Stimulated activated CD4-positive, alpha-beta T cell treated with anti-CD3 and anti-CD28 coated beads, Interleukin-1b, Interleukin-23, amount 100 ng/mL, for 1 hour (primary cell): Measurements from ENCODE around the gene UVSSA.

Experiments
- DNase-seq, 2 donors: peaks; one replicate each; pipeline ENCODE4 v3.0.0-alpha.2; 2020; ENCODE audit warnings: low read depth in 2 of 2

The UVSSA gene

DNA sequence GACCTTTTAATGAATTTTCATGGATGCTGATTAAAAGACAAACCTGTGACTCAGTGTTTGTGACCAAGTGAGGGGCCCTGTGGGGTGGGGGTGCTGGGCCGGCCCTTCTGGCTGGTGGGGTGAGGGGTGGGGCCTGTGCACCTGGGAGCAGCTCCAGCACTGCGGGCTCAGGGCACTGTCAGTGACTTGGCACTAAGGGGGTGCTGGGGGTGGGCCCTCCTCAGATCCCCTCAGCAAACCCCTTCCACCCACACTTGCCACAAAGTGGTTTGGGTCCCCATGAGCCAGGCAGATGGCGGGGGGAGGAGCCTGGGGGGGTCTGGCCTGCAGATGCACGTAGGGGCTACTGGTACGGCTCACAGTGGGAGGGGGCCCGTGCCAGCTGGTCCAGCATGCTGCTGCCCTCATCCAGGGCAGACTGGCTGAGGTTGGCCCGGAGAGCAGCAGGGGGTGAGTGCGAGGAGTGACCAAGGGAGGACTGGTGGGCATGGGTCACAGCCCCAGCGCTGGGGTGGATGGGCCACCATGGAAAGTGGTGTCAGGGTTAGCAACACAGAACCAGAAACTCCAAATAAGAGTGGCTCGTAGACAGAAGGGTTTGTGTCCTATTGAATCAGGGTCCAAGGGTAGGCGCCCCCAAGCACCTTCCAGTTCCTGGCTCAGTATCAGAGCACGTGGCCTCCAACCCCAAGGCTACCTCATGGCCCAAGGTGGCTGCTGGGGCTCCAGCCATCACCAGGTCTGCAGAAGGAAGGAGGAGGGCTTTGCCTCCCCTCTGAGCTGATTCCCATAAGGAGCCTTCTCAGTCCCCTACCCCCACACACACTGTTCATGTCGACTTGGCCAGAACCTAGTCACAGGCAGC is 49.2 kb downstream of the UVSSA start:
- DNase-seq, result no peak

DNA sequence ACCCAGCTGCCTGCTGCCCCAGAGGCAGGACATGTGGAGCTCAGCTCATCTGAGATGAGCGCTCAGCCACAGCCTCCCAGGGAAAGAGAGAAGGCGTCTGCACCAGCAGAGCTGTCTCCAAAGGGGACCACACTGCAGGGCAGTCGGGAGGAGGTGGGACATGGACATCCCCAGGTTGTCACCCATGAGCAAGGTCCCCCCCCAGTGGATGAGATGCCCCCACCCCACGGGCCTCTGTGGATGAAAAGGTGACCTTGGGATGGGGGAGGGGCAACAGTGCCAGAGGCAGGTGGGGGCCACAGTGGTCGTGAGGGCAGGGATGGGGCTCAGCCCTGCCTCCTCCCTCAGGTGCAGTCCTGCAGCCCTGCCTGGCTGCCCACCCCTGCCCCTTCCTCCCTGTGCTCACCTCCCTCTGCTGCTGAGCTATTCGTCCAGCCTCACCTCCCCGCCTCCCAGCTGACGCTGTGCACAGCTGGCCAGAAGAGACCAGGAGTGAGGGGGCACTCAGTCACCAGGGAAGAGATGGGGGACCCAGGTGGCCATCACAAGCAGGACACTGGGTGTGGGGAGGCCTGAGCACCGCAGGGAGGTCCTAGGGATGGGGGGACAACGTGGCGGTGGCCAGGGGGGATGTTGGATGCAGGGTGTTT is 49.9 kb downstream of the UVSSA start:
- no peak for DNase-seq

DNA sequence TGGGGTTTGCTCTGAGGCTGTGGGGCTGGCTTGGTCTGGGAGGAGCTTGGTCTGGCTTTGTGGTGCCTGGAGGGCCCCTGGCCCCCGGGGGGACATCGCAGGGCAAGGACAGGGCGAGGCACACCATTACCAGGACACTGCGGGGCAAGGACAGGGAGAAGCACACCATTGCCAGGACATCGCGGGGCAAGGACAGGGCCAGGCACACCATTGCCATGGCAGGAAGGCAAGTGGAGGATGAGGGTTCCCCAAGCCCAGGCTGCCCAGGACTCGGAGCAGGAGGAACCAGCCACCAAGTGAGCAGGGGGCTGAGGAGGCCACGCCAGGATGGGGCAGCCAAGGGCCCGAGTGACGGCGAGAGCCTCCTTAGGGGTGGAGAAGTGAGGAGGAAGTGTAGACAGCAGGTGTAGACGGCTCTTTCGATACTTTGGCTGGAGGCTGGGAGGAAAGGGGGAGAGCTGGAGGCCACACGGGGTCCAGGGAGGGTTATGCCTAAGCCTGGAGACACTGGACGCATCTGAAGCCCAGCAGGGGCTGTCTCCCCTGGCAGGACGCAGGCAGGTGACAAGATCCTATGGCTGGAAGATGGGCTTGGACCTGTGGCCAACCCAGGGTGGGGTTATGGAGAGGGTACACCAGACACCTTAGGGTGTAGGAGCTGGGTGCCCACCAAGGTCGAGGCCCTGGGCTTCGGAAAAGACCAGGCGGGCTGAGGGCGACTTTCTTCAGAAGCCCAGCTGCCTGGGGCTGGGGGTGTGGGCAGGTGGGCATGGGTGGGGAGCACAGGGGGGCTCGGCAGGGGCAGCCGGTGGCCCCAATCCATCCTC is 51.9 kb downstream of the UVSSA start:
- no peak for DNase-seq

DNA sequence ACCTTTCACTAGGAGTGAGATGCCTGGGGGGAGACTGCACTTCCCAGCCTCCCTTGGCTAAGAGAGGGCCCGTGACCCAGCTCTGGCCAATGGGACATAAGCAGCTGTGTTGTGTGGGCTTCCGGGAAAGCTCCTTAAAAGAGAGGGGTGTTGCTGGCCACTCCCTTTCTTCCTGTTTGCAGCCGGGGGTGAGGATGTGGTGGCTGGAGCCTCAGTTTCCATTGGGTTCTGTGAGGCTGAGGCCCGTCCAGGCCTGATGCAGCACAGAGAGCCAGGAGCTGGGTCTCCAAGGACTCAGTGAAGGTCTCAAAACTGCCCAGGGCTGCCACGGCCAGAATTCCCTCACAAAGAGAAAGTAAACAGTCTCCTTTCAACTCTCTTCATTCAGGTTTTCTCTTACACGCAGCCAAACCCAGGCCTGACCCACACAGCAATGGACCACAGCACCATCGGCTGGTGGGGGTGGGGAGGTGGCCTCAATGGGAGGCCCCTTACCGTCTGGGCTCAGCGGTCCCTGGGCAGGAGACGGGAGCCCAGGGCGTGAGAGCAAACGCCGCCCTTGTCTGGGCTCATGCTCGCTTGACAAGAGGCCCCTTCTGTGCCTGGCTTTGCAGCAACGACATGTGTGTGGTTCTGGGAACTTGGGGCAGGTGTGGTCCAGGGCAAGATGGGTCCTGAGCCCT is 52.6 kb downstream of the UVSSA start:
- no peak for DNase-seq

DNA sequence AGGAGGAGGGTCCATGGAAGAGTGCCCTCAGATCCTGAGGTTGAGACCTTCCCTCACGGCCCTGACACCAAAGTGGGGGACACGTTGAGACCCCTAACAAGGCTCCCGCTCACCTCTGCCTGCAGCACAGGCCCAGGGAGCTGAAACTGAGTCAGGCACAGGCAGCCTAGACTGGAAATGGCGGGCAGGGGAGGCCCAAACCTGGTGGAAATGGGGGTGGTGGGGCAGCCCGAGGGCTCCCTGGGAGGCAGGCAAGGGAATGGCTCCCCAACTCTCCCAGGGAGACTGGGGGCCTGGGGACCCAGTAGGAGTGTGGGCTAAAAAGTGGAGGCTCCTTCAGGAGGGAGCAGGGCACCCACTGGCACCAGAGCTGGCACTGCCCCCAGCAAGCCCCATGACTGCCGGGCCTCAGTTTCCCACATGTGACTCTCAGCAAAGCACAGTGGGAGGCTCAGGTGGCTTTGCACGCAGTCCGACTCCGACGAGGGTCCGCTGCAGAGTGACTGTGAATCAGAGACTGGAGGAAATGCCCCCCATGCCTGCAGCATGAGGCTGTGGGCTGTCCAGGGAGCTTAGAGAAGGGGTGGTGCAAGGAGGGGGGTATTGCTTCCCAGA is 53.3 kb downstream of the UVSSA start:
- no peak for DNase-seq

DNA sequence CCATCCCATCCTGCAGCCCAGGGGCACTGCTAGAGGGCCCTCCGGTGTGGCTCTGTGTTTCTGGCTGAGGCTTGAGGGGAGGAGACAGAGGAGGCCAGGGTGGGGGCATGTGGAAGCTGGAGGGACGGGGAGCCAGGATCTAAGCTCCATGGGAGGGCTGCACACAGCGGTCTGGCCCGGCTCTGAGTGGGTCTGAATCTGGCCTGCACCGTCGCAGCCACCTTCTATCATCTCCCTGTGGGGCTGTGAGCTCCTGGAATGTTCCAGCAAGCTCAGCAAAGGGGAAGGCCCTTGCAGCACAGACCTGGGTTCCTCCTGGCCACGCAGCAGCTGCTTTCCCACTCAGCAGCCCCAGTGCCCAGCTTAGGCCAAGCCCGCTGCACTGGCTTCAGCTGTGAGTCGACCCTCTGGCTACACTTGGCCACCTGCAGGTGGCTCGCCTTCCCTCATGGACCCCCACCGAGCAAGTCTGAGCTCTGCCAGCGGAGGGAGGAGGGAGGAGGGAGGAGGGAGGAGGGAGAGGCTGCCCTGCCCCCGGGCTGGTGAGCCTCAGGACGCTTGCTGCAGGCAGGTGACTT is 53.9 kb downstream of the UVSSA start:
- no peak for DNase-seq

DNA sequence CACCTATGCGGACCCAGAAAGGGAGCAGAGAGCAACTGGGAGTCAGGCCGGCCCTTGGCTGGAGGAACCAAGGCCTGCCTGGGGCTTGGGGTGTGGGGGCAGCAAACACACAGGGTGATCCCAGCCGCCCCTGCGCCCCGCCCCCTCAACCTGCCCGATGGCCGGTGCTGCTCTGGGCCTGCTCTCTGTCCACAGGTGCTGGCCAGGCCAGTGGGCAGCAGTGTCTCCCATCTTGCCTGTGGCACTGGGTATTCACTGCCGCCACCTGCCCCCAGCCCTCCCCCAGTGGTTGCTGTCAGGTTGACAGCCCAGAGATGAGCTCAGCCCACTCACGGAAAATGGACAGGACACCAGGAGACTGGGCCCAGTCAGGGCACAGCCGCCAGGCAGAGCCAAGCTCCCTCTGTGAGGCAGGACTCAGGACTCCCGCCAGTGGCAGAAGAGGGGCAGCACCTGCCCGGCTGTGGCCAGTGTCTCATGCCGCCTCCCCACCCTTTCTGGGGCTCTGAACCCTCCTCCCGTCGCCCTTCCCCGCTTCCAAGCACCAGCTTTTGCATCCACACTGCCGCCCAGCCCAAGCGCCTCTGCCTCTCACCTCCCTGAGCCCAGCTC is 54.5 kb downstream of the UVSSA start:
- DNase-seq, result no peak

DNA sequence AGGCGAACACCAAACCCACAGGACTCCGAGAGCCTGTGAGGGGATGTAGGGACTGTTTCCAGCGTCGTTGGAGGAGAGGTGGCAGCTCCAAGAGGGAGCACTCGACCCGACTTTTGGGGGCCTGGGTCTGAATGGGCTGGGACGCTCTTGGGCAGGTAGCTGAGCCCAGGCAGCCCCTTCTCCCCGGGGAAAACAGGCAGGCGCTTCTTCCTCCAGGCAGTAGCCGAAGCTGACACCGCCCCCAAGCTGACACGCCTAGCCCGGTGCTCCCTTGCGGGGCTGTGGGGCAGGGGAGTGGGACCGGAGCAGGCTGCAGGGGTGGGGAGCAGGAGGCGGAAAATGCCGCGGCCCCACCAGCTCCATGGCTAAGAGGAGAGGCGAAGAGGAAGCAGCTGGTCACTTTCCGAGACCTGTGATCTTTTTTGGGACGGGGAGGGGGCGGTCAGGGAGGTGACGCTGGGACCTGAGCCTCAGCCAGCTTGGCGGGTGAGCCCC is 55.1 kb downstream of the UVSSA start:
- DNase-seq, result no peak

DNA sequence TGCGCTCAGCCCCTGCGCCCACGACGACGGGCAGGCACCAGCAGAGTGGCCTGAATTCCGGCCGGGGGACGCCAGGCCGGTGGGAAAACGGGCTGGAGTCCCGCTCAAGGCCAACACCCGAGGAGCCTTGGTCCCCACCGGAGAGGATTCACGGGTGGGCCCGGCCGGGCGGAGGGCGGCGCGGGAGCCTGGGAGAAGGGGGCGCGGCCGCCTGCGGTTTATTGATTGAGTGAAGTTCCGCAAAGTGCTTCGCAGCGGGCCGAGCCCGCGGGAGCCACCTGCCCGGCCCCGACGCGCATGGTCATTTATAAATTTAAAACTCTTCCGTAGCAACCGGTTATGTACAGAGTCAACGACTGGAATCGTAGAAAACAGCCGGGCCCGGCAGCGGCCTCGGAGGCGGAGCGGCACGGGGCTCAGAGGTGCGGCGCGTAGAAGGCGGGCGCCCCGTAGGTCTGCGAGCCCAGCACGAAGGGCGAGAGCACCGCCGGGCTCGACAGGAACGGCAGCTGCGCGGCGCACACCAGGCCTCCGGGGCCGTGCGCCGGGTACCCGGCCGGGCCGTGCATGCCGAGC is 55.6 kb downstream of the UVSSA start:
- no peak for DNase-seq

DNA sequence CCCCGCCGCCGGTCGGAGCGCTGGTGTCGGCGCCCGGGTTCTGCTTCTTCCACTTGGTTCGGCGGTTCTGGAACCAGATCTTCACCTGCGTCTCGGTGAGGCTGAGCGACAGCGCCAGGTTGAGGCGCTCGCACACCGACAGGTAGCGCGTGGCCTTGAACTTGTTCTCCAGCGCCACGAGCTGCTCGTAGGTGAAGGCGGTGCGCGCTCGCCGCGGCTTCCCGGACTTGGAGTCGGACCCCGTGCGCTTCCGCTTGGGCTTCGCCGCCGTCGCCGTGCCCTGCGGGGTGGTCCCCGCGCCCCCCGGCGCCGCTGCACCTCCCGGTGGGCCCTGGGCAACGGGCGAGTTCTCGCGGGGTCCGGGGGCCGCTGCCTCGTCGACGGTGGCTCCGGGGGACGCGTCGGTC is 56.2 kb downstream of the UVSSA start:
- DNase-seq, result no peak

DNA sequence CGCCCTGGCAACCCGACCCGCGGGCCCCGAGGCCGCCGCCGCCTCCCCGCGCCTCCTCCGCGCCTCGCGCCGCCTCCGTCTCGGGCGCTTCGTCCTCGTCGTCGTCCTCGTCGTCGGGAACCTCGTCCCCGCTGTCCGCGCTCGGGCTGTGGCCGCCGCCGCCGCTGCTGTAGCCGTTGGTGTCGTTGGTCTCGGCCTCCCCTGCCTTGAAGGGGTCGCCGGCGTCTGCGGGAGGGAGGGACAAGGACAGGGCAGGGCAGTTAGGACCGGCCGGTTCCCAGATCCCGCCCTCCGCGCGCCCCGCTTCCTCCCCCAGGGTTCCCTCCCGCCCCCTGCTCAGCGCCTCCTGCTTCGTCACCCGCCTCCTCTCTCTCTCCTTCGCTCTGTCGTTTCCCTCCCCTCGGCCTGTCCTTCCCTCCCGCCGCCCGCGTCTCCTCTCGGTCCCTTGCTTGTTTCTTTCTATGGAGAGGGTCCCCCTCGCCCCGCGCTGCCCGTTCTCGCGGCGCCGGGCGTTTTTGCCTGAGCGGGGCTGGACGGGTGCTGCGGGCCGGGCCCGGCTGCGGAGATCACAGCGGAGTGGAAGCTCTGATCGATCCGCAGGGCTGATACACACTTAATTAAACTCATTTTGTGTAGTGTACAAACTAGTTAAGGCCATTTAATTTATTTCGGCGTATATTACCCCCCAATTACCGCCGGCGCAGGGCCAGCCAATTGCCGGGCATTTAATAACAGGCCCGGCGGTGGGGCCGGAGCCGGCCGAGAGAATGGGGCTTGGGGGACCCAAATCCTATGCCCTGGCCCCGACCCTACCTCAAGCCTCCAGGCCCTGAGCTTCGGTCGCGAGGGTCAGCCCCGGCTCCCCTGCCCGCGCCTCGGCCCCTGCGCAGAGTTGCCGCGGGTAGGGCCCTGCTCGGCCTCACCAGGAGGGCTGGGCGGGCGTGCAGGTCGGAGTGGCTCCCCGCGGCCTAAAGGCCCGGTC is 56.9 kb downstream of the UVSSA start:
- DNase-seq, result no peak

DNA sequence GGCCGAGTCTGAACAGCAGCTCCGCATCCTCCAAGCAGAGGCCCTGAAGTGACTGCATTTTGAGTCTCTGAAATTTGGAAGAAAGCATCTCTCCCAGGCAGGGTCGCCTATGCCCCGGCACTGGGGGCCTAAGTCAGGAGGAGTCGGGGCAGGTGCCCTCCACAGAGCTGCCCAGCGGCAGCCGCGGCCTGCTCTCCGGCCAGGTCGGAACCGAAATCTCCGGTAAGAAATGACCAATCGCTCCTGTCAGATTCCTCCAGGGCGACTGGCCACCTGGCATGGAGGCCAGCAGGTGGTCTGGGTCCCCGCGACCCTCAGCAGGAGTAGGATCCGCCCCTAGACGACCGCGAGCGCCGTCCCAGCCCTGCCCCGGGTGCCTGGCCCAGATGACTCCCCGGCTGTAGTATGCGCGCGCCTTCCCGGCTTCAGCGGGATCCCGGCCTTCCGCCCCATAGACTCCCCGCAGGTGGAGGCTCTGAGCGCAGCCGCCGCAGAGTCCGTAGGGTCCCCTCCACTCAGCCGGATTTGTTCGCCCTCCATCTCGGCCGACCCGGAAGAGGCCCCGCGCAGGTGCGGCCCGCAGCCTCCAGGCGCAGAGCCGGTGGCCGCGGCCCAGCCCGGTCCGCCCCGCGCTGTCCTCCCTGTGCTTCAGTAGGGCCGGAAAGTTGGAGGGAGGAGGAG is 57.7 kb downstream of the UVSSA start:
- no peak for DNase-seq

DNA sequence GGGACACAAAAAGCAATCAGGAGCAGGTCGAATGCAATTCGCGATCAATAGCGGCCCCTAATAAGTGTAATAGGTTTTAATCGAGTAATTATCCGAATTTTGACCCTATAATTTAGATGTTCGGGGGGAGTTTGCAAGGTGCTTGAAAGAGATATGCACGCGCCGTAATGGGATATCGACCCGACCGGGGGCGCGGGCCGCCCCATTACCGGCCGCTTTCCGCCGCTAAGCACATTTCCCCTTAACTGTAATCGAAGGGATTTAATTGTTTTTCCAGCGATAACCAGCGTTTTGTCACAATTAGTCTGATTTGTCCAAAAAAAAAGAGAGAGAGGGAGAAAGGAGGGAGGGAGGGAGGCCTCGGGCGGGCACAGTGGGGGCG is 58.2 kb downstream of the UVSSA start:
- no peak for DNase-seq

DNA sequence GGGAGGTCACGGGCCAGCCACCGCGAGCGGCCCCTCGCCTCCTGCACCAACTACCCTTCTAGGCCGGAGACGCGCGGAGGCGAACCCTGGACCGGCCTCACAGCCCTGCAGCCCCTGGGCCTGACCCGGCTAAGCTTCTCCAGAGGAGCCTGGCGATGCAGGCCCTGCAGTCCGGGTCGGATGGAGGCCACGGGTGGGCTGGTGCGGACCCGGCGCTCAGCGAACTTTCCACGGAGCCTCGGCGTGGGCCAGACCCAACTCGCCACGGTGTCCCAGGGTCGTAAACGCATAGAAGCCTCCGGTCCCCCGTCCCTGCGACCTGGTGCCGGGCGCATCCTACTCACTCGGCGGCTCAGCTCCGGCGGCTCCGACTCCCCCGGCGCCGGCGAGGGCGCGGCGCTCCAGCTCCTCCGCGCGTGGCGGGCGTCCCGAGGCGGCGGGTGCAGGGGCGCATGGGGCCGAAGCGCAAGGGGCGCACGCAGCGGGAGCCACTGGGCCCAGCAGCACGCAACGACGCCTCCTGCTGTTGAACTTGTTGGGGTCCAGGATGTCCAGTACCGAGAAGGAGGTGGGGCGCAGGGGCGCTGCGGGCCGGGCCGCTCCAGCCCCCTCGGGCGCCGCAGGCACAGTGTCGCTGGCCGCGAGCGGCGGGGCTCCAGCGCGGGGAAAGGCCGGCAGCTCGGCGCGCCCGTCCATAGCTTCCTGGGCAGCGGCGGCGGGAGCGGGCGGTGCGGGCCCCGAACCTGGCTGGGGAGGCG is 58.8 kb downstream of the UVSSA start:
- no peak for DNase-seq

DNA sequence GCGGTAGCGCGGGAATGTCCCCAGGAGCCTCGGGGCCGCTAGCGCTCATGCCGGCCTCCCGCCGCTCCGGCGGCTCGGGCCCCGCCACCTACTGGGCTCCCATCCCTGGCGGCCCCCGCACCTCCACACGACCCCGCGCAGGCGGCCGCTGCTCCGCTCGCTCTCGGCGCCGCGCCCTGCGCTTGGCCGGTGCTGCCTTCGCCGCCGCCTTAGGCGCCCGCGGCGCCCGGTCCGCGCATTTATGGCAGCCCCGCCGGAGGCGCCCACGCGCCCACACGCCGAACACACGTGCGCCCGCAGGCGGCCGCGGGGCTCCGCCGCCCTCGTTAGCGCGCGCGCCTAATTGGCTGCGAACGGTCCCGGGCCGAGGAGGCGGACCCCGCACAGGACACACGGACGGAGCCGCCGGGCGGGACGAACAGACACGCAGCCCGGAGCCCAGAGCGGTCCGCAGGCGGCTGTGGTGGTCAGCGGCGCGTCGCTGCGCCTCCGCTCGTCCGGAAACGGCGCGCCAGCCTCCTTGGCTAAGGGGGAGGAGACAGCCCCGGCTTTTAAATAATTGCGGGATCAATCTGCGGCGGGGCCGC is 59.5 kb downstream of the UVSSA start, which contains the start of gene NKX1-1:
TSS of gene NKX1-1 (minus strand) at position 49 of the 587 bp plus-strand sequence. CDS start at position 49, 0 bp downstream.
- no peak for DNase-seq

DNA sequence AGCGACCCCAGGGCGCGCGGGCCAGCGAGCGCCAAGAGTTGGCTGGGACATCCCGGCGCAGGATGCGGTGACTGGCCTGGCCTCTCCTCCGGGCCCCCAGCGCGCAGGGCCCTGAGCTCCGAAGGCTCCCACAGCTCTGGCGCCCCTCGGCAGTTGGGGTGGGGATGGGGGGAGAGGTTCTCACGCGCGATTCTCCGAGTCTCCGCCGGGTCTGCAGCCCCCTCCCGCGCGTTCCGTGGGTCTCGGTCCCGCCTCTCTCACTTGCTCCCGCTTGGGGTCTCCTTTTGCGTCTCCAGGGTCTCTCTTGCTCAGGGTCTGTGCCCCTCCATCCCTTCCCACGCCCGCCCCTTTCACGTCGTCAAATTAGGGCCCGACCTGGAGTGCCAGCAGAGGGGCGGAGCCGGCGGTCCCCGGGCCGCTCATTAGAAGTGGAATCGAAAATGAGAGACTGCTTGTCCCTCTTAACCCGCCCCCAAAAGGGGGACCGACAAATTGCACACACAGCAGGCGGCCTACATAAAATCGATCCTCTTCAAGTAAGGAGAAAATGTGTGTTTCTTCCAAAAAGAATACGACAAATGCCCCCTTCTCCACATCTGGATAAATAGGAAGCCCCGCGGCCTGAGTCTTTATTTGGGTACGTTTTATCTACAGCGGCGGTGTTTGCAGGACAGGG is 60.1 kb downstream of the UVSSA start:
- no peak for DNase-seq
